K562 (cell line): Measurements from ENCODE around the gene TPR. TPM values are rescaled to one million over a fixed set of nuclear protein-coding genes. Genes with fewer than 3 reads are reported as not detected.

Experiments used
- ATAC-seq: fragments of 200-7000 bp; cut with Tn5 transposase; 3 replicates; pipeline ENCODE4 v1.9.1; 2020; ENCODE audit warnings: moderate library complexity
- BruUV-seq: library from RNA; stranded (reverse); fragments of 400-500 nt; replicated peaks from 2 replicates; lab custom pipeline; 2021; lab: Mats Ljungman, UMichigan
- CTCF ChIA-PET: fragments of 300-600 bp; formaldehyde crosslinking; extraction: SDS; loops from one replicate; lab custom pipeline; 2021; ENCODE audit warnings: low intra/inter-chr PET ratio; lab: Yijun Ruan, JAX
- POLR2A ChIA-PET: fragments of 300-600, 350-650 bp; sonication (Branson Sonifier 250); formaldehyde crosslinking; extraction: SDS; loops from one replicate; lab custom pipeline; 2021; ENCODE audit warnings: antibody characterized with exemption, inconsistent platforms; lab: Yijun Ruan, JAX
- DNase-seq, 4 experiments: peaks; one replicate each; pipeline versions ENCODE4 v3.0.0 to v3.0.0-alpha.2; 2011 to 2018; ENCODE audit warnings: low spot score in 3 of 4, mixed read lengths in 3 of 4; ENCODE audit errors: extremely low read depth in 1 of 4
- FAIRE-seq: peaks from 2 replicates; lab custom pipeline; 2011; peaks lifted over from hg19 to GRCh38; lab: Jason Lieb, UNC
- H2AFZ ChIP-seq: 2 replicates; pipeline ENCODE4 v1.6.0; 2011; ENCODE audit warnings: low read depth, low read length, control low read depth, inconsistent platforms
- H3K27ac ChIP-seq: fragments of 200-600 bp; 3 replicates; pipeline ENCODE4 v1.8.0; 2011; ENCODE audit warnings: low read depth, mild to moderate bottlenecking, control low read depth, inconsistent platforms, low read length, moderate library complexity, mixed read lengths; ENCODE audit errors: extremely low read depth
- H3K27me3 ChIP-seq, 2 experiments: fragments of 300-600 bp in 1 of 2; 2 replicates in 1 of 2; 3 replicates in 1 of 2; pipeline versions ENCODE4 v1.6.0 to v1.8.0; 2011; ENCODE audit warnings: inconsistent platforms in 2 of 2, low read length in 2 of 2, mild to moderate bottlenecking in 1 of 2, mixed read lengths in 1 of 2, moderate library complexity in 1 of 2; ENCODE audit not compliant: control insufficient read depth in 2 of 2, insufficient read depth in 2 of 2
- H3K36me3 ChIP-seq: fragments of 300-600 bp; 3 replicates; pipeline ENCODE4 v1.8.0; 2011; ENCODE audit warnings: mild to moderate bottlenecking, low read length, inconsistent platforms; ENCODE audit not compliant: control insufficient read depth, insufficient read depth
- H3K4me1 ChIP-seq, 2 experiments: fragments of 200-600 bp in 1 of 2; replicated peaks in 1 of 2; 2 replicates in 1 of 2; 3 replicates in 1 of 2; pipeline versions ENCODE4 v1.5.1 to v1.8.0; 2011; ENCODE audit warnings: inconsistent platforms in 2 of 2, low read length in 2 of 2, mild to moderate bottlenecking in 1 of 2, mixed read lengths in 1 of 2, moderate library complexity in 1 of 2; ENCODE audit not compliant: control insufficient read depth in 2 of 2, insufficient read depth in 2 of 2
- H3K4me2 ChIP-seq: 2 replicates; pipeline ENCODE4 v1.6.1; 2011; ENCODE audit warnings: low read length, control low read depth, inconsistent platforms, mixed read lengths; ENCODE audit not compliant: insufficient read depth
- H3K4me3 ChIP-seq: fragments of 200-600 bp; sonication (generic), shearing (Covaris generic); 2 replicates; pipeline ENCODE4 v1.5.1; 2016; ENCODE audit warnings: control low read depth, inconsistent platforms
- H3K79me2 ChIP-seq: fragments of 200-600 bp; 3 replicates; pipeline ENCODE4 v1.8.0; 2011; ENCODE audit warnings: low read length, inconsistent platforms; ENCODE audit not compliant: control insufficient read depth, insufficient read depth
- H3K9ac ChIP-seq, 2 experiments: 2 replicates each; pipeline versions ENCODE4 v1.6.0 to v1.6.1; 2011; ENCODE audit warnings: low read depth in 2 of 2, low read length in 2 of 2, control low read depth in 1 of 2, inconsistent platforms in 1 of 2, mild to moderate bottlenecking in 1 of 2, mixed read lengths in 1 of 2; ENCODE audit not compliant: insufficient read depth in 1 of 2
- H3K9me1 ChIP-seq: one replicate; pipeline ENCODE4 v1.6.0; 2011; ENCODE audit warnings: inconsistent platforms, mild to moderate bottlenecking, low read length, moderate library complexity; ENCODE audit not compliant: control insufficient read depth, insufficient read depth
- H3K9me3 ChIP-seq: replicated peaks from 2 replicates; pipeline ENCODE4 v1.5.1; 2011; ENCODE audit warnings: low read depth, low read length, inconsistent platforms; ENCODE audit not compliant: control insufficient read depth, insufficient read depth
- H4K20me1 ChIP-seq: replicated peaks from 2 replicates; pipeline ENCODE4 v1.6.1; 2011; ENCODE audit warnings: low read length, inconsistent platforms, mixed read lengths; ENCODE audit not compliant: control insufficient read depth, insufficient read depth
- JUND ChIP-seq, 2 experiments: IDR thresholded peaks; 2 replicates in 1 of 2; 3 replicates in 1 of 2; pipeline ENCODE4 v1.6.1; 2011; ENCODE audit warnings: borderline replicate concordance in 2 of 2, low read depth in 2 of 2, low read length in 2 of 2, improper control_type of control experiment in 1 of 2, missing biosample characterization in 1 of 2, missing genetic modification characterization in 1 of 2, missing genetic modification reagents in 1 of 2
- NFXL1 ChIP-seq: fragments of 450-650 bp; formaldehyde crosslinking; IDR thresholded peaks from 2 replicates; pipeline ENCODE4 v1.4.0; 2021; ENCODE audit warnings: mild to moderate bottlenecking
- WGBS: fragments of 100-300 bp; shearing (Covaris generic); methylation state at CpG from one replicate; pipeline ENCODE4 v1.1.6; 2016; ENCODE audit warnings: low coverage, mixed read lengths; ENCODE audit not compliant: insufficient coverage; ENCODE audit errors: missing lambda C conversion rate; 5-methylcytosine and 5-hydroxymethylcytosine counted together
- in situ Hi-C: fragments of 300-500 bp; cut with MboI; formaldehyde crosslinking; loops from 4 replicates; pipeline ENCODE4 v1.15.0; 2018; ENCODE audit warnings: inconsistent platforms, mixed read lengths
- intact Hi-C: fragments of 100-400 bp; cut with micrococcal nuclease; formaldehyde crosslinking; loops from 2 replicates; pipeline ENCODE4 v1.14.2; 2022
- polyA plus RNA-seq, 8 experiments: library from polyadenylated mRNA; depleted of rRNA in 4 of 8; stranded (reverse) in 5 of 8; unstranded in 3 of 8; fragments of >200 nt; fragmentation: Nextera tagmentation in 2 of 8; fragmentation: Illumina TruSeq in 1 of 8; extraction: Ambion mirVana in 2 of 8; extraction: Trizol in 1 of 8; gene quantifications; 2 replicates each; pipeline versions ENCODE4 v1.2.1 to v1.2.3, GENCODE V29; 2011 to 2014; ENCODE audit warnings: inconsistent platforms in 1 of 8, missing spikeins in 1 of 8
- total RNA-seq, 7 experiments: library from RNA; depleted of rRNA in 6 of 7; stranded (reverse); fragments of >200 nt in 6 of 7; fragmentation: Illumina TruSeq in 2 of 7; extraction: Trizol in 2 of 7; gene quantifications; 2 replicates each; pipeline versions ENCODE4 v1.2.1 to v1.2.3, GENCODE V29; 2011 to 2021; ENCODE audit warnings: low replicate concordance in 1 of 7
- TF ChIP-seq, protein P1 (sequence below), 3 experiments: IDR thresholded peaks in 2 of 3; conservative IDR thresholded peaks in 1 of 3; 2 replicates each; pipeline ENCODE4 v1.5.1; 2011 to 2012; ENCODE audit warnings: low read length in 3 of 3, mild to moderate bottlenecking in 3 of 3, control low read depth in 2 of 3, improper control_type of control experiment in 1 of 3, inconsistent platforms in 1 of 3, low read depth in 1 of 3, mixed read lengths in 1 of 3, moderate library complexity in 1 of 3; ENCODE audit not compliant: insufficient read depth in 2 of 3
- TF ChIP-seq, protein P2 (sequence below): fragments of 250-450 bp; sonication (Bioruptor Pico); IDR thresholded peaks from 2 replicates; pipeline ENCODE4 v1.8.0; 2021; ENCODE audit warnings: moderate library complexity, mild to moderate bottlenecking, inconsistent platforms

Gene TPR
- total and polyA plus RNA-seq, 9 of the 15 experiments (the other 6 are each of a cell fraction or from before 2014, with no cell fraction given): 48.5 to 167 (median 138) TPM

DNA sequence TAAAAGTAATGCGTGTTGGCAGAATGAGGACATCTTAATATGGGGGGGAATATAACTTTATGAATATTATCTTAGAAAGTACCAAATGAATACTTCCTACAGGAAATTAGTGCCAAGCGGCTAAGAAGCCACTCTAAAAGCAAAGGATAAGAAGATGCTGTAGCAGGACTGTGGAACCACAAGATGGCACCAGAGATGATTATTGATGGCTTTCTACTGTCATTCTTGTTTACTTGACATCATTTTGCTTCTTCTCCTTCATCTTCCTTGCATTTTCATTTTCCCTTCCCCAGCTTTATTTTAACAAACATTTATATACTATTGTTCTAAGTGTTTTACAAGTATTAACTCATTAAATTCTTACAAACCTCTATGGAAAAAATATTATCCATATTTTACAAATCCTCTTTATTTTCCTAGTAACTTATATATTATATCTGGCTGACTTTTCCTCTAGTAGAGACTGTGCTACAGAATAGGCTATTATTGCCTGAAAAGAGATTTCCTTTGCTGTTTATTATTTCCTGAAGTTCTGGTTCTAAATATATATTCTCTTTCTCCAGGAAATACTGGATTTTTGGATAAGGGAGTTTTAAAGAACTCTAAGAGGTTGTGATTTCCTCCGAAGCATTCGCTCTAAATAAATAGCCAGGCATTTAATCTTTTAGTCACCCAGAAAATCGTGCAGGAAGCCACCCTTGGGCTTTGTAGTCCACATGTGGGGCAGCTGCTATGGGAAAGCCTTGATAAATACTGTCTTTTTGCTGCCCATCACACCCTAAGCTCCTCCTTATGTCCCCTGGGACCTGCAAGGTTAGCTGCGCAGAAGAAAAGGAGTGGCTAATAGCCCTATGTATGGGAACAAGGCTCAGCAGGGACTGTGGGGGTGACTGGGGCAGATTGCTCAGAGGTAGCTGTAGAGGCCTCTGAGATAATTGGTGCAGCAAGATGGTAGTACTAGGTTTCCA is 69.8 kb downstream of the TPR start (continued):
- TF ChIP-seq, protein P1, sequence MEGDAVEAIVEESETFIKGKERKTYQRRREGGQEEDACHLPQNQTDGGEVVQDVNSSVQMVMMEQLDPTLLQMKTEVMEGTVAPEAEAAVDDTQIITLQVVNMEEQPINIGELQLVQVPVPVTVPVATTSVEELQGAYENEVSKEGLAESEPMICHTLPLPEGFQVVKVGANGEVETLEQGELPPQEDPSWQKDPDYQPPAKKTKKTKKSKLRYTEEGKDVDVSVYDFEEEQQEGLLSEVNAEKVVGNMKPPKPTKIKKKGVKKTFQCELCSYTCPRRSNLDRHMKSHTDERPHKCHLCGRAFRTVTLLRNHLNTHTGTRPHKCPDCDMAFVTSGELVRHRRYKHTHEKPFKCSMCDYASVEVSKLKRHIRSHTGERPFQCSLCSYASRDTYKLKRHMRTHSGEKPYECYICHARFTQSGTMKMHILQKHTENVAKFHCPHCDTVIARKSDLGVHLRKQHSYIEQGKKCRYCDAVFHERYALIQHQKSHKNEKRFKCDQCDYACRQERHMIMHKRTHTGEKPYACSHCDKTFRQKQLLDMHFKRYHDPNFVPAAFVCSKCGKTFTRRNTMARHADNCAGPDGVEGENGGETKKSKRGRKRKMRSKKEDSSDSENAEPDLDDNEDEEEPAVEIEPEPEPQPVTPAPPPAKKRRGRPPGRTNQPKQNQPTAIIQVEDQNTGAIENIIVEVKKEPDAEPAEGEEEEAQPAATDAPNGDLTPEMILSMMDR (IDR thresholded peaks at IDR 0.05 in 2 of 3, conservative IDR thresholded peaks at IDR 0.05 in 1 of 3; ENCODE audit: insufficient read depth in 2 of 3, low read depth in 1 of 3, low read length in 3 of 3): peak; percentile 50 to 73 (median 62); a peak in 5 of 6 replicates
- TF ChIP-seq NFXL1 (CRISPR knock-in tag): no peak
- no peak for TF ChIP-seq JUND (IDR thresholded peaks at IDR 0.05; ENCODE audit: borderline replicate concordance, low read depth, low read length)
- TF ChIP-seq JUND (tag; IDR thresholded peaks at IDR 0.05; ENCODE audit: borderline replicate concordance, low read depth, low read length): no peak; the same call in 2 of the 3 replicates

DNA sequence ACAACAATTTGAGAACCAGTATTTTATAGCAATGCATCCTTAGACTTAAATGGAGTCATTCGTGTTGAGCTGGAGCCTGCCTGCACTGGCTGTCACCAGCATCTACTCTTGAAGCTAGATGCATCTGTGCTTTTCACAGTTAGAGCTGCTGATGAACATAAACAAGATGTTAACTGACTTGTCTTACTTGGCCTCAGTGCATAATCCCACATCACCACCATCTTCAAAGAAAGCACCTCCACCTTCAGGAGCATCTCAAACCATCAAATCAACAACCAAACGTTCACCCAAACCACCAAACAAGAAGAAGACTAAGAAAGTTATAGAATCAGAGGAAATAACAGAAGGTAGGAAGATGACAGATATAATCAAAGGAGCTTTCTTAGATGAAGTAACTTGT is 71.1 kb downstream of the TPR start:
- Histone ChIP-seq H3K27me3 (peaks cover 7 to 11% of the 10 kb centered on the region in 2 experiments; a peak in 4 of 5 replicates), H4K20me1 (no peaks in the 10 kb centered on the region), H3K9ac (no peak overlapping the region), H3K4me1 (no peaks in the 10 kb centered on the region), H3K9me1 (no peaks in the 10 kb centered on the region), H3K27ac (no peak overlapping the region), H2AFZ (no peak overlapping the region), H3K36me3 (no peaks in the 10 kb centered on the region), H3K4me2 (no peak overlapping the region), H3K4me3 (no peak overlapping the region), H3K9me3 (no peaks in the 10 kb centered on the region), H3K79me2 (no peaks in the 10 kb centered on the region)
- in situ Hi-C loops (no loop called here), intact Hi-C loops (loop anchor here (5.0 kb wide), 1 partner anchor 683 kb away; no protein-coding TSS in a partner anchor)
- ChIA-PET POLR2A (no interaction called here), CTCF (no interaction called here)
- ATAC-seq: no peak
- DNase-seq: no peak
- 2% methylated on average over 2 of the region's 2 CpGs for WGBS
- FAIRE-seq: no peak
- no TSS peak for BruUV-seq
- TF ChIP-seq, protein P2, sequence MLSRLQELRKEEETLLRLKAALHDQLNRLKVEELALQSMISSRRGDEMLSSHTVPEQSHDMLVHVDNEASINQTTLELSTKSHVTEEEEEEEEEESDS: no peak
